GM12878 (cell line): ENCODE results near the gene PSMF1. TPM values are rescaled to one million over a fixed set of nuclear protein-coding genes. Genes with fewer than 3 reads are reported as not detected.

Source experiments
- ATAC-seq: fragments of 200-7000 bp; cut with Tn5 transposase; 3 replicates; pipeline ENCODE4 v1.9.1; 2020; ENCODE audit warnings: mild to moderate bottlenecking, moderate library complexity
- BruUV-seq: library from RNA; stranded (reverse); fragments of 400-500 nt; replicated peaks from 2 replicates; lab custom pipeline; 2021; lab: Mats Ljungman, UMichigan
- CTCF ChIA-PET: fragments of 300-600 bp; sonication (Branson Sonifier 250); formaldehyde crosslinking; extraction: SDS; loops from one replicate; lab custom pipeline; 2021; ENCODE audit warnings: inconsistent platforms; lab: Yijun Ruan, JAX
- POLR2A ChIA-PET: fragments of 350-600 bp; formaldehyde crosslinking; extraction: SDS; loops from one replicate; lab custom pipeline; 2021; ENCODE audit warnings: inconsistent platforms; lab: Charles Lee
- RAD21 ChIA-PET: fragments of 300-600 bp; sonication (Branson Sonifier 250); formaldehyde crosslinking; loops from one replicate; lab custom pipeline; 2023; ENCODE audit warnings: antibody characterized with exemption; ENCODE audit not compliant: unreplicated experiment; lab: Charles Lee
- SMC1A ChIA-PET: fragments of 300-600 bp; sonication (Branson Sonifier 250); formaldehyde crosslinking; loops from one replicate; lab custom pipeline; 2023; ENCODE audit not compliant: unreplicated experiment, uncharacterized antibody; lab: Charles Lee
- DNase-seq: peaks from one replicate; pipeline ENCODE4 v3.0.0-alpha.2; 2011; ENCODE audit warnings: low read depth, low spot score
- FAIRE-seq: peaks from 3 replicates; lab custom pipeline; 2011; peaks lifted over from hg19 to GRCh38; lab: Jason Lieb, UNC
- H2AFZ ChIP-seq: 2 replicates; pipeline ENCODE4 v1.6.0; 2011; ENCODE audit warnings: low read depth, low read length, control low read depth; ENCODE audit not compliant: control insufficient read depth
- H3K27ac ChIP-seq: 2 replicates; pipeline ENCODE4 v1.5.1; 2011; ENCODE audit warnings: control low read depth; ENCODE audit not compliant: control insufficient read depth, insufficient read depth
- H3K27me3 ChIP-seq, 2 experiments: replicated peaks in 1 of 2; 2 replicates each; pipeline versions ENCODE4 v1.6.0 to v1.6.1; 2011; ENCODE audit warnings: low read length in 1 of 2; ENCODE audit not compliant: control insufficient read depth in 2 of 2, insufficient read depth in 2 of 2
- H3K36me3 ChIP-seq, 2 experiments: 2 replicates each; pipeline ENCODE4 v1.5.1; 2011; ENCODE audit warnings: low read length in 1 of 2; ENCODE audit not compliant: control insufficient read depth in 2 of 2, insufficient read depth in 2 of 2
- H3K4me1 ChIP-seq: 2 replicates; pipeline ENCODE4 v1.6.1; 2011; ENCODE audit warnings: mild to moderate bottlenecking, low read length, moderate library complexity, mixed read lengths; ENCODE audit not compliant: control insufficient read depth, insufficient read depth
- H3K4me2 ChIP-seq: 2 replicates; pipeline ENCODE4 v1.6.0; 2011; ENCODE audit warnings: control low read depth; ENCODE audit not compliant: control insufficient read depth, insufficient read depth
- H3K4me3 ChIP-seq: fragments of 200-600 bp; sonication (generic); 2 replicates; pipeline ENCODE4 v1.5.1; 2016
- H3K79me2 ChIP-seq: 2 replicates; pipeline ENCODE4 v1.6.0; 2011; ENCODE audit warnings: low read length; ENCODE audit not compliant: control insufficient read depth, insufficient read depth
- H3K9ac ChIP-seq: 2 replicates; pipeline ENCODE4 v1.8.0; 2011; ENCODE audit warnings: low read length, control low read depth, mixed read lengths; ENCODE audit not compliant: control insufficient read depth, insufficient read depth
- H3K9me3 ChIP-seq: replicated peaks from 3 replicates; pipeline ENCODE4 v1.5.1; 2011; ENCODE audit warnings: mild to moderate bottlenecking, low read length; ENCODE audit not compliant: control insufficient read depth, insufficient read depth
- H4K20me1 ChIP-seq: 2 replicates; pipeline ENCODE4 v1.6.0; 2011; ENCODE audit not compliant: control insufficient read depth, insufficient read depth
- BRCA1 ChIP-seq: IDR thresholded peaks from 2 replicates; pipeline ENCODE4 v1.6.1; 2011; ENCODE audit warnings: low read depth, low read length, improper control_type of control experiment
- CEBPB ChIP-seq, 2 experiments: fragments of 150-350 bp in 1 of 2; IDR thresholded peaks; 2 replicates each; pipeline ENCODE4 v1.6.1; 2012 to 2014; ENCODE audit warnings: low read depth in 2 of 2, low read length in 2 of 2, borderline replicate concordance in 1 of 2, inconsistent platforms in 1 of 2
- E2F4 ChIP-seq: IDR thresholded peaks from 2 replicates; pipeline ENCODE4 v1.6.1; 2012; ENCODE audit warnings: low read depth, low read length, improper control_type of control experiment
- EP300 ChIP-seq, 2 experiments: fragments of 150-350 bp in 1 of 2; IDR thresholded peaks; 2 replicates each; pipeline ENCODE4 v1.6.1; 2011 to 2012; ENCODE audit warnings: low read depth in 2 of 2, low read length in 2 of 2, borderline replicate concordance in 1 of 2, improper control_type of control experiment in 1 of 2, inconsistent platforms in 1 of 2; ENCODE audit not compliant: control insufficient read depth in 1 of 2
- ETV6 ChIP-seq, 2 experiments: fragments of 450-650 bp in 1 of 2; IDR thresholded peaks in 1 of 2; conservative IDR thresholded peaks in 1 of 2; 2 replicates each; pipeline ENCODE4 v1.6.1; 2014; ENCODE audit warnings: antibody characterized with exemption in 1 of 2, borderline replicate concordance in 1 of 2, low read depth in 1 of 2, mild to moderate bottlenecking in 1 of 2, moderate library complexity in 1 of 2
- FOXM1 ChIP-seq: IDR thresholded peaks from 2 replicates; pipeline ENCODE4 v1.6.1; 2012; ENCODE audit warnings: low read depth, mild to moderate bottlenecking, inconsistent platforms, low read length, moderate library complexity
- HCFC1 ChIP-seq: fragments of 150-350 bp; IDR thresholded peaks from 2 replicates; pipeline ENCODE4 v1.6.1; 2014; ENCODE audit warnings: low read length
- IRF5 ChIP-seq: fragments of 450-650 bp; IDR thresholded peaks from 2 replicates; pipeline ENCODE4 v1.6.1; 2017; ENCODE audit warnings: borderline replicate concordance
- JUNB ChIP-seq: IDR thresholded peaks from 2 replicates; pipeline ENCODE4 v1.6.1; 2016; ENCODE audit warnings: antibody characterized with exemption, mild to moderate bottlenecking
- MLLT1 ChIP-seq: fragments of 450-650 bp; IDR thresholded peaks from 2 replicates; pipeline ENCODE4 v1.6.1; 2016; ENCODE audit warnings: mild to moderate bottlenecking
- NR2C1 ChIP-seq: fragments of 450-650 bp; IDR thresholded peaks from 2 replicates; pipeline ENCODE4 v1.6.1; 2017; ENCODE audit warnings: antibody characterized with exemption, mild to moderate bottlenecking, moderate library complexity
- PAX5 ChIP-seq: IDR thresholded peaks from 2 replicates; pipeline ENCODE4 v1.6.1; 2011; ENCODE audit warnings: low read depth, low read length, borderline replicate concordance
- PRDM15 ChIP-seq: fragments of 450-650 bp; formaldehyde crosslinking; IDR thresholded peaks from 2 replicates; pipeline ENCODE4 v1.4.0; 2020; ENCODE audit warnings: mild to moderate bottlenecking, moderate library complexity
- RUNX3 ChIP-seq: IDR thresholded peaks from 2 replicates; pipeline ENCODE4 v1.6.1; 2012; ENCODE audit warnings: low read length, inconsistent platforms
- SRF ChIP-seq, 2 experiments: IDR thresholded peaks; 2 replicates each; pipeline ENCODE4 v1.6.1; 2011; ENCODE audit warnings: low read depth in 2 of 2, low read length in 2 of 2, mild to moderate bottlenecking in 1 of 2, moderate library complexity in 1 of 2
- TCF3 ChIP-seq: IDR thresholded peaks from 2 replicates; pipeline ENCODE4 v1.6.1; 2012; ENCODE audit warnings: low read depth, mild to moderate bottlenecking, low read length, borderline replicate concordance; ENCODE audit not compliant: insufficient read depth
- WGBS: methylation state at CpG from one replicate; pipeline ENCODE4 v1.1.6; 2016; ENCODE audit warnings: low lambda C conversion rate; ENCODE audit not compliant: insufficient replicate concordance, insufficient coverage; ENCODE audit errors: missing lambda C conversion rate; 5-methylcytosine and 5-hydroxymethylcytosine counted together
- in situ Hi-C: fragments of 300-500 bp; cut with MboI; formaldehyde crosslinking; loops from 9 replicates; pipeline ENCODE4 v1.14.3; 2018; ENCODE audit warnings: mixed read lengths
- intact Hi-C: fragments of 100-400 bp; cut with micrococcal nuclease; formaldehyde crosslinking; loops from one replicate; pipeline ENCODE4 v1.14.2; 2022; ENCODE audit not compliant: unreplicated experiment
- polyA plus RNA-seq, 11 experiments: library from polyadenylated mRNA; depleted of rRNA in 4 of 11; unstranded in 6 of 11; stranded (reverse) in 5 of 11; fragments of >200 nt; fragmentation: Nextera tagmentation in 4 of 11; fragmentation: Illumina TruSeq in 1 of 11; extraction: Ambion mirVana in 4 of 11; extraction: Trizol in 1 of 11; gene quantifications; 1 replicate in 1 of 11; 2 replicates in 10 of 11; pipeline versions ENCODE4 v1.2.1 to v1.2.3, GENCODE V29; 2011 to 2016; ENCODE audit warnings: inconsistent platforms in 2 of 11, missing spikeins in 2 of 11, low read depth in 1 of 11
- total RNA-seq, 4 experiments: library from RNA; depleted of rRNA in 3 of 4; stranded (reverse); fragments of >200 nt in 3 of 4; fragmentation: Illumina TruSeq in 1 of 4; extraction: Trizol in 1 of 4; gene quantifications; 2 replicates each; pipeline versions ENCODE4 v1.2.1 to v1.2.3, GENCODE V29; 2013 to 2021

Gene PSMF1
- total and polyA plus RNA-seq, 10 of the 15 experiments (the other 5 are each of a cell fraction or from before 2014, with no cell fraction given): 14.2 to 173 (median 40.6) TPM

- Histone ChIP-seq H2AFZ (no peak overlapping the region), H3K27ac (no peak overlapping the region), H3K4me3 (no peak overlapping the region), H3K27me3 (no peaks in the 10 kb centered on the region), H3K4me1 (no peaks in the 10 kb centered on the region; the same call in 1 of the 2 replicates), H3K9ac (no peak overlapping the region), H3K9me3 (peaks cover 15% of the 10 kb centered on the region), H4K20me1 (no peaks in the 10 kb centered on the region), H3K4me2 (no peak overlapping the region), H3K79me2 (no peaks in the 10 kb centered on the region), H3K36me3 (no peaks in the 10 kb centered on the region)
- no TSS peak for BruUV-seq
- in situ Hi-C loops: no loop called here
- POLR2A ChIA-PET: no interaction called here
- FAIRE-seq (no peak), DNase-seq (peak; percentile 9), ATAC-seq (peak; percentile 75)
- 8% methylated on average over 5 of the region's 5 CpGs for WGBS
- RAD21 ChIA-PET: no interaction called here
- intact Hi-C loops: no loop called here
- SMC1A ChIA-PET: interaction anchor here (0.6 kb wide), 1 partner anchor 1060 kb away, joined by 3 read pairs; no protein-coding TSS in a partner anchor
- CTCF ChIA-PET: interaction anchor here (3.6 kb wide), 1 partner anchor 24 kb away, joined by 22 read pairs; no protein-coding TSS in a partner anchor
- TF ChIP-seq E2F4 (no peak), MLLT1 (no peak), CEBPB (IDR thresholded peaks at IDR 0.05; ENCODE audit: borderline replicate concordance in 1 of 2, low read depth in 2 of 2, low read length in 2 of 2) (no peak), HCFC1 (no peak), ETV6 (conservative IDR thresholded peaks at IDR 0.05 in 1 of 2, IDR thresholded peaks at IDR 0.05 in 1 of 2; ENCODE audit: borderline replicate concordance in 1 of 2, low read depth in 1 of 2) (no peak), IRF5 (no peak), EP300 (IDR thresholded peaks at IDR 0.05; ENCODE audit: borderline replicate concordance in 1 of 2, control insufficient read depth in 1 of 2, low read depth in 2 of 2, low read length in 2 of 2) (no peak), FOXM1 (no peak), JUNB (no peak), RUNX3 (peak; percentile 16; the same call in 1 of the 2 replicates), SRF (IDR thresholded peaks at IDR 0.05; ENCODE audit: low read depth in 2 of 2, low read length in 2 of 2) (peak; percentile 86 to 96), BRCA1 (no peak), PRDM15 (no peak), PAX5 (no peak), NR2C1 (no peak), TCF3 (no peak)
These were observed 34.8 kb upstream of the PSMF1 start for GRCh38 chr20:1083431-1084080.
